Measurements from ENCODE around the gene PLCH1. TPM values are rescaled to one million over a fixed set of nuclear protein-coding genes. Genes with fewer than 3 reads are reported as not detected.

The PLCH1 gene
- total RNA-seq, 1 experiment from 2014 or later = 3.8 TPM

- ChIA-PET POLR2A (no interaction called here), RAD21 (ENCODE audit: low non-redundant PET in 1 of 2, low total read pairs in 2 of 2, uncharacterized antibody in 2 of 2, unreplicated experiment in 2 of 2) (no interaction called here), CTCF (interaction anchor here (1.2 kb wide), 1 partner anchor 375 kb away, joined by 3 read pairs; no protein-coding TSS in a partner anchor)
- Histone ChIP-seq H3K4me3 (replicated peaks in 1 of 2; ENCODE audit: low read depth in 1 of 2, low read length in 2 of 2) (no peak overlapping the region), H3K27me3 (ENCODE audit: insufficient read depth, low read length) (no peaks in the 10 kb centered on the region), H3K4me1 (ENCODE audit: control insufficient read depth in 1 of 2, insufficient read depth in 2 of 2, low read length in 2 of 2) (no peaks in the 10 kb centered on the region), H4K20me1 (ENCODE audit: insufficient read depth) (no peaks in the 10 kb centered on the region), H2AFZ (ENCODE audit: low read depth, low read length, poor library complexity, severe bottlenecking) (no peak overlapping the region), H3K9ac (ENCODE audit: low read length) (no peak overlapping the region), H3K9me3 (ENCODE audit: control insufficient read depth in 1 of 2, insufficient read depth in 1 of 2, low read depth in 1 of 2, low read length in 2 of 2) (no peaks in the 10 kb centered on the region), H3K4me2 (ENCODE audit: low read length) (no peak overlapping the region), H3K79me2 (ENCODE audit: insufficient read depth, low read length) (no peaks in the 10 kb centered on the region), H3K36me3 (ENCODE audit: control insufficient read depth in 1 of 2, insufficient read depth in 2 of 2, low read length in 2 of 2) (no peaks in the 10 kb centered on the region), H3K9me2 (ENCODE audit: insufficient read depth) (no peaks in the 10 kb centered on the region), H3K27ac (ENCODE audit: low read depth, low read length) (no peak overlapping the region)
- intact Hi-C loops (cut with micrococcal nuclease) = no loop called here
- no peak for TF ChIP-seq TCF7L2 (IDR thresholded peaks at IDR 0.05; ENCODE audit: borderline replicate concordance, extremely low read depth, insufficient read depth, insufficient read length)
- no TSS peak for BruUV-seq (replicated peaks)
- no peak for DNase-seq (ENCODE audit: low read depth, low spot score)
- ATAC-seq = no peak
Observed at GRCh38 chr3:155326901-155327300, 418.0 kb downstream of the PLCH1 start.

GRCh38 chr3:155326244-155326643 is 418.6 kb downstream of the PLCH1 start:
- ChIA-PET POLR2A (no interaction called here), CTCF (interaction anchor here (1.2 to 1.3 kb wide), 2 partner anchors 376 to 569 kb away, joined by 3 read pairs; no protein-coding TSS in a partner anchor), RAD21 (ENCODE audit: low non-redundant PET in 1 of 2, low total read pairs in 2 of 2, uncharacterized antibody in 2 of 2, unreplicated experiment in 2 of 2) (no interaction called here)
- no peak overlapping the region for H2AFZ ChIP-seq (ENCODE audit: low read depth, low read length, poor library complexity, severe bottlenecking)
- DNase-seq (ENCODE audit: low read depth, low spot score) (no peak), ATAC-seq (no peak)
- intact Hi-C loops (cut with micrococcal nuclease) = no loop called here
- no peaks in the 10 kb centered on the region for H3K27me3 ChIP-seq (ENCODE audit: insufficient read depth, low read length)
- H3K9me2 ChIP-seq (ENCODE audit: insufficient read depth) = no peaks in the 10 kb centered on the region
- no peak overlapping the region for H3K4me3 ChIP-seq (replicated peaks in 1 of 2; ENCODE audit: low read depth in 1 of 2, low read length in 2 of 2)
- H3K9me3 ChIP-seq (ENCODE audit: control insufficient read depth in 1 of 2, insufficient read depth in 1 of 2, low read depth in 1 of 2, low read length in 2 of 2) = no peaks in the 10 kb centered on the region
- no peak overlapping the region for H3K27ac ChIP-seq (ENCODE audit: low read depth, low read length)
- H3K9ac ChIP-seq (ENCODE audit: low read length) = no peak overlapping the region
- H4K20me1 ChIP-seq (ENCODE audit: insufficient read depth) = no peaks in the 10 kb centered on the region
- TF ChIP-seq ATF3 (IDR thresholded peaks at IDR 0.05) (no peak), SRF (IDR thresholded peaks at IDR 0.05; ENCODE audit: low read depth) (no peak), REST (IDR thresholded peaks at IDR 0.05; ENCODE audit: low read depth) (no peak), FOSL1 (IDR thresholded peaks at IDR 0.05; ENCODE audit: low read depth) (no peak), CBX3 (IDR thresholded peaks at IDR 0.05; ENCODE audit: low read depth) (no peak), MAX (IDR thresholded peaks at IDR 0.05) (no peak), SIN3A (IDR thresholded peaks at IDR 0.05; ENCODE audit: low read depth) (no peak), EGR1 (IDR thresholded peaks at IDR 0.05; ENCODE audit: low read depth) (no peak), POLR2A (IDR thresholded peaks at IDR 0.05; ENCODE audit: borderline replicate concordance, extremely low read depth, insufficient read depth, insufficient read length) (no peak), POLR2AphosphoS5 (IDR thresholded peaks at IDR 0.05; ENCODE audit: low read depth, low read length) (no peak)
- no peaks in the 10 kb centered on the region for H3K79me2 ChIP-seq (ENCODE audit: insufficient read depth, low read length)
- no peaks in the 10 kb centered on the region for H3K36me3 ChIP-seq (ENCODE audit: control insufficient read depth in 1 of 2, insufficient read depth in 2 of 2, low read length in 2 of 2)
- no peaks in the 10 kb centered on the region for H3K4me1 ChIP-seq (ENCODE audit: control insufficient read depth in 1 of 2, insufficient read depth in 2 of 2, low read length in 2 of 2)
- no peak overlapping the region for H3K4me2 ChIP-seq (ENCODE audit: low read length)
- BruUV-seq (replicated peaks) = no TSS peak
